Fibroblast of the aortic adventitia (primary cell): Measurements from ENCODE around the gene HTT. TPM values are rescaled to one million over a fixed set of nuclear protein-coding genes. Genes with fewer than 3 reads are reported as not detected.
A peak's percentile ranks its signal among the peaks of the same experiment; 100 is the strongest.

Source experiments
- DNase-seq: peaks from one replicate; pipeline ENCODE4 v3.0.0-alpha.2; 2010; ENCODE audit warnings: low read depth
- H3K4me3 ChIP-seq: 2 replicates; pipeline ENCODE4 v1.5.1; 2011; ENCODE audit warnings: low read depth, mild to moderate bottlenecking, control low read depth, low read length, moderate library complexity
- total RNA-seq: library from RNA; depleted of rRNA; stranded (reverse); fragments of >200 nt; gene quantifications from 2 replicates; pipeline ENCODE4 v1.2.3, GENCODE V29; 2012; ENCODE audit warnings: low replicate concordance
- TF ChIP-seq, protein P1 (sequence below): IDR thresholded peaks from 2 replicates; pipeline ENCODE4 v1.5.1; 2011; ENCODE audit warnings: mild to moderate bottlenecking, low read length, control low read depth, inconsistent platforms; ENCODE audit not compliant: insufficient read depth

Gene HTT
- total RNA-seq, 1 donor = 49.9 TPM

DNA sequence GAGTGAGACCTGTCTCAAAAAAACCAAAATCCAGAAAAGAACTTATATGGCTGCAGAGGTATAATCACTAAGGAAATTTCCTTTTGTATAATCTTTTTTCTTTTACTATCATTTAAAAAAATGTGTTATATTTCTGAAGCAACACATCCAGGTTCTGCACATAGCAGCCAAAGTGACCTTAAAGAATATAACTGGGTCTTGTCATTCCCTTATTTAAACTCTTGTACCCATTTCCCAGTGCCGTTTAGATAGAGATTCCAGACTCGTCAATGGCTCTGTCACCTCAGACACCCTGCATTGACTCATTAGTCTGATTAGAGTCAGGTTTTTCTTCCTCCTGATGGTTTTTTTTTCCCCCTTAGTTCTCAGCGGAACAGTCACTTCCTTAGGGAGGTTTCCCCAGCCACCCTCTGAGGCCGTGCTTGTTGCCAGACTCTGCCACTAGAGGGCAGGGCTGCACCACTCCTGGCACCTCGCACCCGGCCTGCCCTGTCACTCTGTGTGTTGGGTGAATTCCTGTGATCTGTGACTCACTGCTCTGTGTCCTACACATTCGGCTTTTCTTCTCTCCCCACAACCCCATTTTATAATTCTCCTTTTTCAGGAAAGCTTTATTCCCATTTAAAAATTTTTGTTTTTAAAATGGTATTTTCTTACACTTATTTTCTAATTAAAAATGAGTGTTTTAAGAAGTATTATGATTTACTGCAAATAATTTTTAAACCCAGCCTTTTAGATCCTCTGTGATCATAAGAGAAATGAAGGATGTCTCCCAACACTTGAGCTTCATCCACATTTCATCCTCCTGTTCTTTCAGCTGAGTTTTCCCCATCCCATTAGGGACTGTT, 32.1 kb downstream of the HTT start:
- peak; percentile 90 for DNase-seq
- H3K4me3 ChIP-seq = no peak overlapping the region
- TF ChIP-seq, protein P1, sequence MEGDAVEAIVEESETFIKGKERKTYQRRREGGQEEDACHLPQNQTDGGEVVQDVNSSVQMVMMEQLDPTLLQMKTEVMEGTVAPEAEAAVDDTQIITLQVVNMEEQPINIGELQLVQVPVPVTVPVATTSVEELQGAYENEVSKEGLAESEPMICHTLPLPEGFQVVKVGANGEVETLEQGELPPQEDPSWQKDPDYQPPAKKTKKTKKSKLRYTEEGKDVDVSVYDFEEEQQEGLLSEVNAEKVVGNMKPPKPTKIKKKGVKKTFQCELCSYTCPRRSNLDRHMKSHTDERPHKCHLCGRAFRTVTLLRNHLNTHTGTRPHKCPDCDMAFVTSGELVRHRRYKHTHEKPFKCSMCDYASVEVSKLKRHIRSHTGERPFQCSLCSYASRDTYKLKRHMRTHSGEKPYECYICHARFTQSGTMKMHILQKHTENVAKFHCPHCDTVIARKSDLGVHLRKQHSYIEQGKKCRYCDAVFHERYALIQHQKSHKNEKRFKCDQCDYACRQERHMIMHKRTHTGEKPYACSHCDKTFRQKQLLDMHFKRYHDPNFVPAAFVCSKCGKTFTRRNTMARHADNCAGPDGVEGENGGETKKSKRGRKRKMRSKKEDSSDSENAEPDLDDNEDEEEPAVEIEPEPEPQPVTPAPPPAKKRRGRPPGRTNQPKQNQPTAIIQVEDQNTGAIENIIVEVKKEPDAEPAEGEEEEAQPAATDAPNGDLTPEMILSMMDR = peak; percentile 98

- no peak overlapping the region for H3K4me3 ChIP-seq
- no peak for DNase-seq
- TF ChIP-seq, protein P1 = no peak
These were observed 32.8 kb downstream of the HTT start for GRCh38 chr4:3107271-3107670.

GRCh38 chr4:3107691-3108121, 33.2 kb downstream of the HTT start:
- TF ChIP-seq, protein P1 = no peak
- DNase-seq = peak; percentile 59
- no peak overlapping the region for H3K4me3 ChIP-seq

DNA sequence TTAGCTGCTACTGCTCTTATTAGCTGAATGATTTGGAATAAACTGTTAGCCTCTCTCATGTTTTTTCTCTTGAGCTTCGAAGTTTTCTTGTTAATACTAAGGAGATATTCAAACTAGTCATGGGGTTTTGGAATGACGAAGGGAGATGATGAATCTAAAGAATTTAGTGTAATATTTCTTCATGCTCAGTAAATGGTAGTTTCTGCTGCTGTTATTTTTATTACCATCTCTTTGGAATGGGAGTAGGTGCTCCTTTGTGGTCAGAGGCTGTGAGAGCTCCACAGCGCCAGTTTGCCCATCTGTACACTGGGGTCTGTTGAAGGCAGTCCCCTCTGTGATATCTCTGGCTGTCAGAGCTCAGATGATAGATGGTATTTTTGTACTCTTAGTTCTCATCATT, 33.7 kb downstream of the HTT start:
- TF ChIP-seq, protein P1 = no peak
- H3K4me3 ChIP-seq = no peak overlapping the region
- DNase-seq = peak; percentile 64

GRCh38 chr4:3111461-3111860, 37.0 kb downstream of the HTT start:
- TF ChIP-seq, protein P1 = no peak
- peak; percentile 58 for DNase-seq
- no peak overlapping the region for H3K4me3 ChIP-seq

- no peak for DNase-seq
- no peak overlapping the region for H3K4me3 ChIP-seq
- TF ChIP-seq, protein P1 = no peak
These were observed 37.7 kb downstream of the HTT start for GRCh38 chr4:3112201-3112600.
